ENCODE data around the gene GUCY2D.

GUCY2D gene

DNA sequence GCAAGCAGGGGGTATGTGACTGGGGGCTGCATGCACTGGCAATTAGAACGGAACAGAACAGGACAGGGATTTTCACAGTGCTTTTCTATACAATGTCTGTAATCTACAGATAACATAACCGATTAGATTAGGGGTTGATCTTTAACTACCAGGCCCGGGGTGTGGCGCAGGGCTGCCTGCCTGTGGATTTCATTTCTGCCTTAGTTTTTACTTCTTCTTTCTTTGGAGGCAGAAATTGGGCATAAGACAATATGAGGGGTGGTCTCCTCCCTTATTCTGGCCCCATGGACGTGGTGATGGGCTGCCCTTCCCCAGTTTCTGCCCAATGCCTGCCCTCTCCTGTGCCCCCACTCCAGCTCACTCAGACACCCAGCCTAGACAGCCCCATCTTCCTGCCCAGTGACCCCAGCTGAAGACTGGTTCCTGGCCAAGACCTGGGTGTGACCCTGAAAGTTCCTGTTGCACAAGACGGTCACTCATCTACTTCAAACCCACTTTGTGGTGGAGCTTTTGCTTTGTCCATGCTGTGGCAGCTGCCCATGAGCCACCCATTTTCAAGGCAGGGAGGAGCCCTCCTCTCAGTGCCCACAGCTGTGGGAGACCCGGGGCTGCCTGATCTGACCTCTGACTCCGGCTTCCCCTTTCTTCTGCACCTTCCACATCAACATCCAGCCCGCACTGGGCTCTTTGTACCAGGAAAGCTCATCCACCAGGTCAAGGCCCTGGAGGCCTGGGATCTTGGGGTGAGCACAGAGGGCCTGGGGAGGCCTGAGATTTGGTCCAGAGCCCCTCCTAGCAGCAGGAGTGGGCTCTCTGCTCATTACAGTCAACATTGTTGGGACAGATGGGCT lies 66.5 kb downstream of the GUCY2D start:
- no peak for DNase-seq

DNA sequence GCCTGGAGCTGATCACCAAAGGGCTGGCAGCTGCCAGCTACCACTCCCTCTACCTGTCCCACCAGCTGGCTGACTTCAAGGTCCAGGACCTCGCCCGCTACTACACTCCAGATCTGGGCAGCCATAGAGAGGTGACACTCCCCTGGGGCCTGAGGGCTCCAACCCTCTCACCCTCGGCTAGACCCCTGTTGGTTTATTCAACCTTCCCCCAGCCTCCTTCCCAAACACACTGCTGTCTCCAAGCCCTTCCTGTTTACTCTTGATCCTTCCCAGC lies 67.1 kb downstream of the GUCY2D start:
- DNase-seq, result no peak
